Effector memory CD4-positive, alpha-beta T cell (primary cell): ENCODE measurements around the gene EXOSC3.

Source experiments
- DNase-seq, 3 donors: peaks; one replicate each; pipeline ENCODE4 v3.0.0-alpha.2; 2020
- H3K27ac ChIP-seq: 2 replicates; pipeline ENCODE4 v1.7.0; 2013; ENCODE audit warnings: mild to moderate bottlenecking, low read length, moderate library complexity; ENCODE audit not compliant: insufficient read depth, poor library complexity, severe bottlenecking
- H3K27me3 ChIP-seq: replicated peaks from 2 replicates; pipeline ENCODE4 v1.7.0; 2013; ENCODE audit warnings: mild to moderate bottlenecking, low read length; ENCODE audit not compliant: insufficient read depth, control insufficient read depth, poor library complexity, severe bottlenecking
- H3K36me3 ChIP-seq: 2 replicates; pipeline ENCODE4 v1.7.0; 2013; ENCODE audit warnings: mild to moderate bottlenecking, low read length, moderate library complexity; ENCODE audit not compliant: control insufficient read depth, insufficient read depth
- H3K4me1 ChIP-seq: 2 replicates; pipeline ENCODE4 v1.7.0; 2013; ENCODE audit warnings: low read length, mild to moderate bottlenecking; ENCODE audit not compliant: control insufficient read depth, insufficient read depth, poor library complexity, severe bottlenecking
- H3K4me3 ChIP-seq: 2 replicates; pipeline ENCODE4 v1.7.0; 2013; ENCODE audit warnings: low read length, low read depth, mild to moderate bottlenecking; ENCODE audit not compliant: insufficient read depth, poor library complexity, severe bottlenecking
- H3K9me3 ChIP-seq: 2 replicates; pipeline ENCODE4 v1.7.0; 2013; ENCODE audit warnings: mild to moderate bottlenecking, low read length, moderate library complexity; ENCODE audit not compliant: control insufficient read depth

The EXOSC3 gene

GRCh38 chr9:37801959-37802711 lies 17.3 kb upstream of the EXOSC3 start:
- no peaks in the 10 kb centered on the region for H3K9me3 ChIP-seq
- H3K4me3 ChIP-seq: peak overlapping the region; percentile 92
- no peaks in the 10 kb centered on the region for H3K27me3 ChIP-seq
- H3K27ac ChIP-seq: no peak overlapping the region
- H3K36me3 ChIP-seq: no peaks in the 10 kb centered on the region
- H3K4me1 ChIP-seq: peaks cover 15% of the 10 kb centered on the region
- DNase-seq: no peak

DNA sequence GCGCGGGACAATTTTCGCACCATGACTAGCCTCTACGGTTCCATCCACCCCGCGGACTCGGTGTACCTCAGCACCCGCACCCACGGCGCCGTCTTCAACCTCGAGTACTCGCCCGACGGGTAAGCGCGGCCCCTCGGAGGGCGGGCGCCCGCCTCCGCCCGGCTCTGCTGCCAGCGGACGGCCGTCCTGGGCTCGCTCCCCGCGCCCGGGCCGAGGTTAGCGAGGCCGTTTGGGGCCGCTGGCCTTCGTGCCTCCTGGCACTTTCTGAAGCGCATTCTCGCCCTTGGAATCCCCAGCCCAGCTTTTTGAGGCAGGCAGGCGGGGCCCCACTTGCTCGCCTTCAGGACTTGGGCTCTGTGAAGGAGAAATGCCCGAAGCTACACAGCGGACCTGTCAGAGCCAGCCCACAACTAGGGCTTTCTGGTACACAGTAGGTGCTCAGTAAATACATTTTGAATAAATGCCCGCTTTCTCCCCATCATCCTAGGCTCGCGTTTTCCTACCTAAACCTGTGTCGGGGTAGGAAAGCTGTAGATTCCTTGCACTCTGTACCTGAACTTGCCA lies 16.5 kb upstream of the EXOSC3 start:
- peaks cover 15% of the 10 kb centered on the region for H3K4me1 ChIP-seq
- no peak for DNase-seq
- H3K9me3 ChIP-seq: no peaks in the 10 kb centered on the region
- peak overlapping the region; percentile 92 for H3K4me3 ChIP-seq
- H3K27me3 ChIP-seq: no peaks in the 10 kb centered on the region
- no peaks in the 10 kb centered on the region for H3K36me3 ChIP-seq
- H3K27ac ChIP-seq: peak overlapping the region; percentile 67

DNA sequence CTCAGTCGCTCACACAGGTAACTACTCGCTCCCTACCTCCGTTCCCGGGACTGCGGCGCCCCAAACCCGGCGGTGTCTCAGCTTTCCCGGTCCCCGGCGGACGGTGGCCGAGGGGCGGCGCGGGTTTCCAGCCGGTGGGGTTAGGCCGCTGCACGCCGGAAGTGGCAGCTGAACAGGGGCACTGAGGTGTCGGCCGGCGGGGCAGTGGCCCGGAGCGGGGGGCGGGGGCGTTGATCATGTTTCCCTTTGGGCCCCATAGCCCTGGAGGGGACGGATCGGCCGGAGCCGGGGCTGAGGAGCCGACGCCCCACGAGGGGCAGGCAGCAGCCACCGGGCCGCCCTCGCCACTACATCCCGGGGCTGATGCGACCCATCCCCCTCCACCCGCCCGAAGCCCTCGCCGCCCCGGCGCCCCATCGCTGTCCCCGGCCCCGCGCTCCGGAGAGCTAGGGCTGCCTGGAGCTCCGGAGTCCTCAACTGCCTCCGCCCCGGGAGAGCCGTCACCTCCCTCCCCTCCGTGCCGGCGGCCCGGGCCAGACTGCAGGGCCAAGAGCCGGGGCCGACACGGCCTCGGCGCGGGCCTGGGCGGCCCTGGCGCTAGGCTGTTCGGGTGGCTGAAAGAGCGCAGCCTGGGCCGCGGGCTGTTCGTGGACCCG lies 15.9 kb upstream of the EXOSC3 start, which contains the start of gene DCAF10:
Gene DCAF10 (plus strand): TSS at position 167 of the 656 bp plus-strand sequence. CDS start 70 bp downstream, at position 237.
- Histone ChIP-seq H3K9me3 (no peaks in the 10 kb centered on the region), H3K27ac (peak within 1 kb of the TSS; percentile 67), H3K4me1 (peaks cover 15% of the 10 kb centered on the region), H3K27me3 (no peaks in the 10 kb centered on the region), H3K4me3 (peak within 1 kb of the TSS; percentile 92), H3K36me3 (no peaks in the 10 kb centered on the region)
- peak; percentile 78 to 82 (median 80) for DNase-seq

- no peak for DNase-seq
- Histone ChIP-seq H3K27ac (no peak overlapping the region), H3K9me3 (no peaks in the 10 kb centered on the region), H3K4me1 (peaks cover 15% of the 10 kb centered on the region), H3K36me3 (no peaks in the 10 kb centered on the region), H3K4me3 (no peak overlapping the region), H3K27me3 (no peaks in the 10 kb centered on the region)
Measured at GRCh38 chr9:37798677-37799076, 13.8 kb upstream of the EXOSC3 start.

GRCh38 chr9:37796232-37796631 lies 11.4 kb upstream of the EXOSC3 start:
- no peaks in the 10 kb centered on the region for H3K27me3 ChIP-seq
- H3K27ac ChIP-seq: no peak overlapping the region
- no peak overlapping the region for H3K4me3 ChIP-seq
- no peak for DNase-seq
- peaks cover under 1% of the 10 kb centered on the region for H3K4me1 ChIP-seq
- no peaks in the 10 kb centered on the region for H3K36me3 ChIP-seq
- H3K9me3 ChIP-seq: no peaks in the 10 kb centered on the region

GRCh38 chr9:37792122-37792521 lies 7.3 kb upstream of the EXOSC3 start:
- H3K27ac ChIP-seq: no peak overlapping the region
- no peaks in the 10 kb centered on the region for H3K36me3 ChIP-seq
- H3K4me3 ChIP-seq: no peak overlapping the region
- DNase-seq: no peak
- H3K9me3 ChIP-seq: no peaks in the 10 kb centered on the region
- no peaks in the 10 kb centered on the region for H3K27me3 ChIP-seq
- no peaks in the 10 kb centered on the region for H3K4me1 ChIP-seq

- Histone ChIP-seq H3K9me3 (no peaks in the 10 kb centered on the region), H3K36me3 (no peaks in the 10 kb centered on the region), H3K4me1 (no peaks in the 10 kb centered on the region)
Measured at GRCh38 chr9:37790096-37790495, 5.2 kb upstream of the EXOSC3 start.

GRCh38 chr9:37788332-37788731 lies 3.5 kb upstream of the EXOSC3 start:
- no peak for DNase-seq
- peaks cover 8% of the 10 kb centered on the region for H3K4me1 ChIP-seq

More at GRCh38 chr9:37790096-37790495, 5.2 kb upstream of the EXOSC3 start:
- Histone ChIP-seq H3K27ac (no peak overlapping the region), H3K4me3 (no peak overlapping the region), H3K27me3 (no peaks in the 10 kb centered on the region)
- no peak for DNase-seq

DNA sequence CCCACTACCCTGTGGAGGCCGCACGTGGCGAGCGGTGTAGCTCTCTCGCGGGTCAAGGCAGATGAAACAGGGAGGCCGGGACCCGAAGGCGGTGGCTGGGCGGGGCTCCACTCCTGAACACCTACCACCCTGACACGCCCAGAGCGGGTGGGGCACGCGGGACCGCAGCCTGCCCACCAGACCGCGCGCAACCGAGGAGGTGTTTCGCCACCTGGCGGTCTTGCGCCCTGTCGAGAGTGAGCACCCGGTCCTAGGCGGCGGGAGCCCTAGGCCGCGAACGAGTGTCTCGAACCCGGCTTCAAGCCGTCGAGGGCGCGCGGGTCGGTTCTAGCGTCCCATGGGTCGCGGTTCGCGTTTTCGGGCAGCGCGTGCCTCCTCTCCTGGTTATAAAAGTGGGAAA lies 2.2 kb upstream of the EXOSC3 start:
- H3K36me3 ChIP-seq: peaks cover 12% of the 10 kb centered on the region
- H3K4me1 ChIP-seq: peaks cover 10% of the 10 kb centered on the region
- H3K9me3 ChIP-seq: no peaks in the 10 kb centered on the region
- no peak for DNase-seq
- H3K4me3 ChIP-seq: no peak overlapping the region
- no peak overlapping the region for H3K27ac ChIP-seq
- H3K27me3 ChIP-seq: no peaks in the 10 kb centered on the region

More at GRCh38 chr9:37788332-37788731, 3.5 kb upstream of the EXOSC3 start:
- Histone ChIP-seq H3K27me3 (no peaks in the 10 kb centered on the region), H3K36me3 (peaks cover 2% of the 10 kb centered on the region), H3K4me3 (no peak overlapping the region), H3K9me3 (no peaks in the 10 kb centered on the region), H3K27ac (no peak overlapping the region)

DNA sequence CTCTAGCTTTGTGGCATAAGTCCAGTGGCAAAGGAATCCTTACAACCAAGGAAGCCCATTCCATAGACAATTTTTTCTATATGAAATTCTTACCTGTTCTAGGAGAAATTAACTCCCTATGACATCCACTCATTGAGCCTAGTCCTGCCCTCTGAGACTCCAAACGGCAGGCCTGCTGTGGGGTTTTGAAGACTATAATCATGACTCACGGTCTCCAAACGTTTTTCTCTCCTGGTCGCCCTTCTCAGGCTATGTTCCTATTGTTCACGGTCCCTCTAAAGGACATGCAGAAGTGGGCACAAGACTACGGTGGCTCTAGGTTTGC lies 611 bp downstream of the EXOSC3 start:
- Histone ChIP-seq H3K27ac (peak overlapping the region; percentile 84), H3K27me3 (no peaks in the 10 kb centered on the region), H3K9me3 (no peaks in the 10 kb centered on the region), H3K4me3 (peak overlapping the region; percentile 100), H3K4me1 (peaks cover 10% of the 10 kb centered on the region), H3K36me3 (peaks cover 32% of the 10 kb centered on the region)
- DNase-seq: no peak
